TTC549 (cell line): ENCODE measurements around the gene TRPM2.

ENCODE experiments used
- FAIRE-seq: peaks from 2 replicates; lab custom pipeline; 2012; peaks lifted over from hg19 to GRCh38; lab: Jason Lieb, UNC

Gene TRPM2

DNA sequence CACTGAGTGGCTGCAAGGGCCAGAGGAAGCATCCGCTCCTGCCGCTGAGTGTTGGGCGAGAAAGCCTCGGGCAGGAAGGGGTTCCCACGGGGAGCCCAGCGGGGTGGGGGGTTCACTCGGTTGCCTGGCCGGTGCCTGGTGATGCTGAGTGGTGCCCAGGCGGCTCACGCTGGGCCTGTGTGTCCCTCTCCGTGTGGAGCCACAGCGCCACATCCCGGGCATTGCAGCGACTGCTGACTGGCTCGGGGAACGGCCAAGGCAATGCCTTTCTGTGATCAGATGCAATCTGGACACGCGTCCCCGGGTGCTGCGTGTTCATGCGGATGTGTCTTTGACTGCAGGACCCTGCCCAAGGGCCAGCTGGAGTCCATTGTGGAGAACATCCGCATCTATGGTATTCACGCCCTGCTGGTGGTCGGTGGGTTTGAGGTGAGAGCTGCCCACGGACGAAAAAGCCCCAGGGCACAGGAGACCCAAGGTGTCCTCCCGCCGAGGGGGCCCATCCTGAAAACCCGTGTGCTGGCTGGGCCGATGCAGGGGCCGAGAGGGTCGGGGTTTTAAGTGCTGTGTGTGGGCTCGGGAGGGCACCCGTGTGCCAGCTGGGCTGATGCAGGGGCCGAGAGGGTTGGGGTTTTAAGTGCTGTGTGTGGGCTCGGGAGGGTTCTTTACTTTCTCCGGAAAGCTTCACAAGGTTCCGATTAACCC, 30.6 kb upstream of the TRPM2 start:
- FAIRE-seq = no peak

GRCh38 chr21:44323591-44323990, 29.8 kb upstream of the TRPM2 start:
- FAIRE-seq = no peak

- no peak for FAIRE-seq
These were observed 29.1 kb upstream of the TRPM2 start for GRCh38 chr21:44324106-44324853.

DNA sequence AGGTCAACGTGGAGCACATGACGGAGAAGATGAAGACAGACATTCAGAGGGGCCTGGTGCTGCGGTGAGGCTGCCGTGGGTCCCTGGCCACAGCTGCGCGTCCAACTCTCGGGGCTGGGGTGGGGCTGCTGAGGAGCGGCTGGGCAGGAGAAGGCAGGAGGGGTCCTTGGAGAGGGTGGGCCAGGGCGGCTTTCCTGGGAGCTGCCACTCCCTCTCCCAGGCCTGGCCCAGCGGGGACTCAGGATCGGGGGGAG, 28.6 kb upstream of the TRPM2 start:
- no peak for FAIRE-seq

DNA sequence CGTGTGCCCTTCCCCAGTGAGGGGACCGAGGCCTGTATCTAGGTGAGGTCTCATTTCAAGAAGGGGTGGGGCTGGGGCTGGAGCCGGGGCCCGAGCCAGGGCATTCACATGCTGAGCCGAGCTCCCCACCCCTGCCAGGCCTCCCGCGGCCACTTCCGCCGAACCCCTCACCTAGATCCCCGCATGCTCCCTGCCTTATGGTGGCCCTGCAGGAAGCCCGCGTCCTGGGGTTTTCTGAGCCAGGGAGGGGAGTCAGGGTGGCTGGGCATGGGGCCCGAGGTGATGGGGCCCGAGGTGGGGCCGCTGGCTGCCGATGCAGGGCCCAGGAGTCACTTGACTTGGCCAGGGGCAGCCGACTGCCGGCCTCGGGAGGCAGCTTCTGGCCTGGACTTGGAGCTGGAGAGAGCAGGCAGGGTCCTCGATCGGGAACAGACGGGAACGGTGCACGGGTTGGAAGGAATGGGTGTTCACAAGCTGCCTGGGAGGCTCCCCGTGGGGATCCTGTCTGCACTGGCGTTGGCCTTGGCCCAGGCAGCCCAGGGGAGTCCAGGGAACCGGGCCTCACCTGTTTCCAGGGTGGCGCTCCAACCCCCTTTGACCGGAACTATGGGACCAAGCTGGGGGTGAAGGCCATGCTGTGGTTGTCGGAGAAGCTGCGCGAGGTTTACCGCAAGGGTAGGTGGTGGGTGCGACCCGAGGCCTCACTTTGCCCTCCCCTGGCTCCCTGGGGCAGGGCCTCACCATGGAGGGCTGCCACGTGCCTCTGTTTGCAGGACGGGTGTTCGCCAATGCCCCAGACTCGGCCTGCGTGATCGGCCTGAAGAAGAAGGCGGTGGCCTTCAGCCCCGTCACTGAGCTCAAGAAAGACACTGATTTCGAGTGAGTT, 27.8 kb upstream of the TRPM2 start:
- FAIRE-seq = no peak

GRCh38 chr21:44326272-44326647, 27.2 kb upstream of the TRPM2 start:
- FAIRE-seq = no peak

DNA sequence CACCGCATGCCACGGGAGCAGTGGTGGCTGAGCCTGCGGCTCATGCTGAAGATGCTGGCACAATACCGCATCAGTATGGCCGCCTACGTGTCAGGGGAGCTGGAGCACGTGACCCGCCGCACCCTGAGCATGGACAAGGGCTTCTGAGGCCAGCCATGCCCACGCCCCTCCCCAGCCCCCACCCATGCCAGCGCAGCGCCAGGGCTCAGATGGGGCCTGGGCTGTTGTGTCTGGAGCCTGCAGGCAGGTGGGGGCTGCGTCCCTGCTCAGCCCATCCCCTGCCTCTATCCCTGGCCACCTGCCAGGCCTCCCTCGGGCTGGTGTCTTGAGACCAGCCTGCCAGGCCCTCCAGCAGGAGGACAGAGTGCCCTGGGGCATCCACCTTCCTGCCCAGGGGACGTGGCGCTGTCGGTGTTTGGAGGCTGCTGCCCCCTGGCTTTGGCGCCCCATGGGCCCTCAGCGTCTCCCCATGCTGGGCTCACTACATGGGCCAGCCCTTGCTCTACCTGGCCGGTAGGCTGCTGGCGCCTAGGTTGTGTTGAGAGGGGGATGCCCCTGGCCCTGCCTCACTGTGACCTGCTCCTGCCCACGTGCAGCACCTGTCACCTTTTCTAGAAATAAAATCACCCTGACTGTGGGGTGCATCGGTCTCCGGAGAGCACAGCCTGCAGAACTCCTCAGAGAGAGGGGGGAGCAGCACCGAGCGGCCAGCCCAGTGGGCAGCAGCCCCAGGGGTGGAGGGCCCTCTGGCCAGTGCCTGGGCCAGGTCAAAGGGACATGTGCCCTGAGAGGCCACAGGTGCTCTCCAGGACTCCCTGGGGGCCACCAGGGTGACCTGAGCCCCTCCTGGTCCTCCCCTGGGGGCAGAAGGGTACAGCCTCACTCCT, 26.5 kb upstream of the TRPM2 start:
- FAIRE-seq = no peak

DNA sequence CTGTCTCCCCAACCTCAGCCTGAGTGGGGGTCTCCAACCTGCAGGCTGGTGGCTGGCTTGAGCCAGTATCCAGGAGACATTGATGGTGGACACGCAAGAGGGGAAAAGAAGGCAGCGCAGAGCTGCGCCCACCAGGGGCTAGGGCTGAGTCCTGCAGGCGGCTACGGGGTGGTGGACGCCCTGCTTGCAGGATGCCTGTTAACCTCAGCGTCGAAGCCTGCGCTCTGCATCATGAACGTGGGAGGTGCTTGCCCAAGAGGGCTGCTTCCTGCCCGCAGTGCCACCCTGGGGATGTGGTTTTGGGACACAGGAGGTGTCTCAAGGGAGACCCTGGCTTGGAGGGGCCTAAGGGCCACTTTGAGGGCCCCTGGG, 25.8 kb upstream of the TRPM2 start:
- FAIRE-seq = no peak

GRCh38 chr21:44328242-44328895, 25.1 kb upstream of the TRPM2 start:
- no peak for FAIRE-seq

DNA sequence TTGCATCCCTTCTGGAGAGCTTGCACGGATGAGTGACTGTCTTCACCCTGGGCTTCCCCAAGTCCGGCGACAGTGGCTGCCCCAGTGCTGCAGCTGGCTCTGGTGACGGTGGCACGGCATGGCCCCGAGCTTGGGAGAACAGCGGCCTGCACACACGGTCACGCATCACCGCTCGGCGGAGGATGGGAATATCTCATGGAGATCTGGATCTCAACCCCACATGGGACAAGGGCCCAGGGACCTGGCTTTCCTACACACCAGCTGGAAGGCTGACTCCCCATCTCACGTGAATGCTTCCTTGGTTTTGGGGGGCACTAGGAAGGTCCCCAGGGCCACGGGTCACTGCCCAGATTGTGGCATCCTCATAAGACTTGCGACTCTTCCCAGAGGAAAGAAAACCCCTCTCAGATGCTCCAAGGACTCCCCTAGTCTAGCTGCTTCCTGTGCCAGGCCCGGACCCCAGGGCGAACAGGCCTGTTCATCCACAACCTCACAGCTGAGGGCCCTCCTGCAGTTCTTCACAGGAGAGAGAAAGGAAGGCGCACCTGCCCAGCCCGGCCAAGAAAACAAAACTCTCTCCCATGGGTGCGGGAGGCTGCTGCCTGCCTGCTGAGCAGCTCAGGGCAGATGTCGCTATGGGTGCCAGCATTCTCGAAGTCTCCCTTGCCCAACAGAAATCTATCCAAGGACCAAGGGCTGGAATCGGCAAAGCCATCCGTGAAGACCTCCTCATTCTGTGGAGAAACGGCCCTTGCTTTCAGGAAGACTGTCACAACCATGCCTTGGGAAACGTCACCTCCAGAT, 24.1 kb upstream of the TRPM2 start:
- FAIRE-seq = no peak

DNA sequence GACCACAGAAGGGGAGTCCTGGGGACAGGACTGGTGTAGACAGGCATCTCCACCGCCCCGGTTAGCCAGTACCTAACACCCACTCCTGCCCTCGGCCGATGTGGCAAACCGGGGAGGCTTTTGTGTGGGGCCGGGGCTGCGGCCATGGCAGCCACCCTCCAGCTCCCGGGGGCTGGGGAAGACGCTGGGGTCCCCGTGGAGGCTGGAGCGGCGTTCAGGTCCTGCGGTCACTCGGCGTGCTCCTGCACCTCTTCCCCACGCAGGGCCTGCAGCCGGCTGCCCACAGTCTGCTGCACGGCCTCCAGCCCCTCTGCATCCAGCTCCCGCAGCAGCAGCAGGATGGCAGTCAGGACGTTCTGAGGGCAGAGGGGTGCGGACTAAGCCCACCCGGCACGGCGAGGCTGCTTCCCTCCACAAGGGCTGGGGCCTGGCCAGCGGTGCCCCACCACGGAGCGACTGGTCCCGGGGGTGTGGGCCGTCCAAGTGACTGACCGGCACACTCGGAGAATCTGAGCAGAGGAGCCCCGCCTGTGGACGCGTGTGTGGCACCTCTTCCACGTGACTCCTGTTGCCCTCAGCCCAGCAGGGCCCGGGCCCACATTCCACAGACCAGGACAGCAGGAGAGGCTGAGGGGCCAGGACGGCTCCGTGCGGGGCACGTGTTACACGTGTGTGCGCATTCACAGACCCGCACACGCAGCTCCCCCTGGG, 23.3 kb upstream of the TRPM2 start:
- no peak for FAIRE-seq

- no peak for FAIRE-seq
These were observed 22.7 kb upstream of the TRPM2 start for GRCh38 chr21:44330698-44331097.

DNA sequence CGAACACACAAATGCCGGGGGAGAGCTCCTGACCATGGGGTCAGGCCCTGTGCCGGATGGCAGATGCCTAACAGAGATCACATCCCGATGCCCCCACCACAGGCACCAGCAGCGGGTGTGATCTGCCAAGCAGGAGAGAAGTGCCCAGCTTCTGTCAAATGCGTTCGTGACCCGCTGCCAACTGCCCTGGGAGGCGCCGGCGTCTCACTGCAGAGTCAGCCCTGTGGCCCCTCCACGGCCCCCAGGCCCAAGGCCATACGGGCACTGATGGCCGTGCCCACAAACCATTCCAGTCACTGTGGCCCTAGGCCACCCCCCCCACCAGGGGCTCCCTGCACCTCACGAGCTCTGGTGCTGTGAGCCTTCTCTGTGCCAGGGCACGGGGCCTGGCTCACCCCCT, 22.2 kb upstream of the TRPM2 start:
- no peak for FAIRE-seq

DNA sequence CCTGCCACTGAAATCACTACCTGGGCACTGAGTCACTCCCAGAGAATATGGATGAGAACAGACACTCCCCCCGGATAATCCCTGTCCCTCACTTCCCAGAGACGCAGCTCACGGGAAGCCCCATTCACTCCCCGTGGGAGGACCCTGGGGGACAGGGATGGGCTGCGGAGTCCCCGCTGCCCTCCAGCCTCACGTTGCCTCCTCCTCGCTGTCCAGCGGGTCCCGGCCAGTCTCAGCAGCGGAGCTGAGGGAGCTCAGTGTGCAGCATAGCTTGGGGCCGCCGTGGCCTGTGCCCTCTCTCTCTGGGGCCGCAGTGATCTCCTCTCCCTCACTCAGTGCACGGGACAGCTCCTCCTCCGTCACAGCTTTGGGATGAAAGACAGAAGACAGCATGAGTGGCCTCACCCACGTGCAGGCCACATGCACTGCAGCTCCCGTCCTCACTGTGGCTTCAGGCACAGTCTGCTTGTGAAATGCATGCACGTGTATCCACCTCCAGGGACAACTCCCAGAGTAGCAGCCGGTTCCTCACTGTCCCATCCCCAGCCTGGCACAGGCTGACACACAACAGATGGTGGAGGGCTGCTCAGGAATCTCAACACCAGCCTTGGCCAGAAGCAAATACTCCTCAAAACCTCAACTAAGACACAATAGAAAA, 21.6 kb upstream of the TRPM2 start:
- no peak for FAIRE-seq

GRCh38 chr21:44332383-44332782, 21.0 kb upstream of the TRPM2 start:
- no peak for FAIRE-seq

GRCh38 chr21:44332965-44333364, 20.5 kb upstream of the TRPM2 start:
- no peak for FAIRE-seq

GRCh38 chr21:44333509-44334328, 19.7 kb upstream of the TRPM2 start:
- FAIRE-seq = no peak

DNA sequence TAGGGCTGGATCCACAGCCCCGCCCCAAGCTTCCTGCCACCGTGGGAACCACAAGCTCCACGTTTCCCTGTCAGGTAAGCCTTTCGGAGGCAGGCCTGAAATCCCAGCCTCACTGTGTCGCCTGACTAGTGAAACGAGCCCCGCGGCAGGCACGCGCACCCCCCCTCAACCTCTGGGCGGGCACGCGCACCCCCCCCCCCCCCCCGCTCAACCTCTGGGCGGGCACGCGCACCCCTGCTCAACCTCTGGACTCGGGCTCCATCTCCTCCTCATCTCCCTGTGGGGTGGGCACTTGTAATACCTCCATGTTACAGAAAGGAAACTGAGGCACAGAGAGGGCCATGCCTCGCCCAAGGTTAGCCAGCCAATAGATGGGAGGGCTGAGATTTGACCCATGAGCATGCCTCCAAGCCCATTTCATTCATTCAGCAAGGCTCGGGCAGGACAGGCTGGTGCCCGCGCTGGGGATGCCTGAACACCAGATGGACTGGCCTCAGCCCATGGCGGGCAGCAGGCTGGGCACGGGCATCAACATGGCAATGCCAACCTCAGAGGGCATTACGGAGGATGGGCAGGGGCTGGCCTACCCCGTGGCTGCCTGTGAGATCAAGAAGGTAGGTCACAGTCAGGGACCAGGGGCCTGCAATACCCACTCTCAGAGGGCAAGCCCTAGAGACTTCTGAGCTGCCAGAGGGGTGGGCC, 18.9 kb upstream of the TRPM2 start:
- no peak for FAIRE-seq
